GM18873 (cell line): Measurements from ENCODE around the gene MBNL2.
A peak's percentile ranks its signal among the peaks of the same experiment; 100 is the strongest.

Source experiments
- ATAC-seq: cut with Tn5 transposase; IDR thresholded peaks from one replicate; pipeline ENCODE4 v1.9.1; 2021; ENCODE audit warnings: mild to moderate bottlenecking, moderate library complexity, moderate number of reproducible peaks; ENCODE audit not compliant: unreplicated experiment, low FRiP score

The MBNL2 gene

GRCh38 chr13:97249796-97250495, 27.8 kb downstream of the MBNL2 start:
- ATAC-seq = no peak

- no peak for ATAC-seq
Measured at GRCh38 chr13:97250560-97250959, 28.4 kb downstream of the MBNL2 start.

- no peak for ATAC-seq
Measured at GRCh38 chr13:97252735-97253134, 30.6 kb downstream of the MBNL2 start.

GRCh38 chr13:97253581-97254293, 31.6 kb downstream of the MBNL2 start:
- no peak for ATAC-seq

GRCh38 chr13:97254816-97255215, 32.7 kb downstream of the MBNL2 start:
- no peak for ATAC-seq

GRCh38 chr13:97255515-97256021, 33.4 kb downstream of the MBNL2 start:
- no peak for ATAC-seq

GRCh38 chr13:97256343-97256783, 34.2 kb downstream of the MBNL2 start:
- ATAC-seq = no peak

GRCh38 chr13:97257228-97257755, 35.2 kb downstream of the MBNL2 start:
- ATAC-seq = no peak

- peak; percentile 84 for ATAC-seq
Measured at GRCh38 chr13:97257800-97258799, 36.0 kb downstream of the MBNL2 start.

GRCh38 chr13:97258801-97259200, 36.7 kb downstream of the MBNL2 start:
- no peak for ATAC-seq

GRCh38 chr13:97259410-97259797, 37.3 kb downstream of the MBNL2 start:
- no peak for ATAC-seq

GRCh38 chr13:97259798-97260714, 37.9 kb downstream of the MBNL2 start:
- no peak for ATAC-seq

- peak; percentile 45 for ATAC-seq
Measured at GRCh38 chr13:97261254-97262005, 39.3 kb downstream of the MBNL2 start.

GRCh38 chr13:97262058-97262457, 39.9 kb downstream of the MBNL2 start:
- ATAC-seq = no peak

GRCh38 chr13:97263160-97263559, 41.0 kb downstream of the MBNL2 start:
- ATAC-seq = no peak

- no peak for ATAC-seq
Measured at GRCh38 chr13:97264663-97265062, 42.5 kb downstream of the MBNL2 start.

GRCh38 chr13:97266332-97266731, 44.2 kb downstream of the MBNL2 start:
- no peak for ATAC-seq

GRCh38 chr13:97266772-97267417, 44.8 kb downstream of the MBNL2 start:
- ATAC-seq = no peak
